Astrocyte (in vitro differentiated cells and primary cell): ENCODE results near the gene NAALADL1. TPM values are rescaled to one million over a fixed set of nuclear protein-coding genes. Genes with fewer than 3 reads are reported as not detected.

Experiments
- DNase-seq: peaks from one replicate; pipeline ENCODE4 v3.0.0-alpha.2; 2010; ENCODE audit warnings: low read depth
- FAIRE-seq: peaks from 2 replicates; lab custom pipeline; 2011; peaks lifted over from hg19 to GRCh38; lab: Jason Lieb, UNC
- H2AFZ ChIP-seq: 2 replicates; pipeline ENCODE4 v1.6.0; 2012; ENCODE audit warnings: low read depth, low read length, inconsistent platforms
- H3K27ac ChIP-seq: 2 replicates; pipeline ENCODE4 v1.5.1; 2011; ENCODE audit warnings: low read depth, low read length, inconsistent platforms
- H3K27me3 ChIP-seq: 2 replicates; pipeline ENCODE4 v1.6.0; 2011; ENCODE audit warnings: low read length, inconsistent platforms; ENCODE audit not compliant: insufficient read depth
- H3K36me3 ChIP-seq: 2 replicates; pipeline ENCODE4 v1.5.1; 2011; ENCODE audit warnings: low read length, inconsistent platforms; ENCODE audit not compliant: insufficient read depth
- H3K4me1 ChIP-seq: 2 replicates; pipeline ENCODE4 v1.5.1; 2011; ENCODE audit warnings: low read length, inconsistent platforms; ENCODE audit not compliant: insufficient read depth
- H3K4me2 ChIP-seq: 2 replicates; pipeline ENCODE4 v1.6.0; 2012; ENCODE audit warnings: low read length, inconsistent platforms
- H3K4me3 ChIP-seq: 2 replicates; pipeline ENCODE4 v1.5.1; 2011; ENCODE audit warnings: low read depth, mild to moderate bottlenecking, low read length, inconsistent platforms; ENCODE audit not compliant: insufficient read depth
- H3K79me2 ChIP-seq: 2 replicates; pipeline ENCODE4 v1.6.0; 2012; ENCODE audit warnings: mild to moderate bottlenecking, low read length, inconsistent platforms; ENCODE audit not compliant: insufficient read depth
- H3K9ac ChIP-seq: 2 replicates; pipeline ENCODE4 v1.6.0; 2012; ENCODE audit warnings: mild to moderate bottlenecking, low read length, inconsistent platforms
- H3K9me3 ChIP-seq: 2 replicates; pipeline ENCODE4 v1.5.1; 2012; ENCODE audit warnings: low read depth, mild to moderate bottlenecking, low read length, inconsistent platforms; ENCODE audit not compliant: insufficient read depth
- H4K20me1 ChIP-seq: 2 replicates; pipeline ENCODE4 v1.6.0; 2012; ENCODE audit warnings: low read length, inconsistent platforms; ENCODE audit not compliant: insufficient read depth
- H3K27ac Mint-ChIP-seq: one replicate; pipeline ENCODE4 v1.8.0; 2021; ENCODE audit warnings: mild to moderate bottlenecking, mixed read lengths; ENCODE audit not compliant: unreplicated experiment
- H3K27me3 Mint-ChIP-seq: one replicate; pipeline ENCODE4 v1.8.0; 2021; ENCODE audit warnings: low read depth, mixed read lengths; ENCODE audit not compliant: unreplicated experiment
- H3K36me3 Mint-ChIP-seq: one replicate; pipeline ENCODE4 v1.8.0; 2021; ENCODE audit warnings: low read depth, mixed read lengths; ENCODE audit not compliant: unreplicated experiment
- H3K4me1 Mint-ChIP-seq: one replicate; pipeline ENCODE4 v1.8.0; 2021; ENCODE audit warnings: low read depth, mixed read lengths; ENCODE audit not compliant: unreplicated experiment
- H3K4me3 Mint-ChIP-seq: one replicate; pipeline ENCODE4 v1.8.0; 2021; ENCODE audit warnings: mild to moderate bottlenecking, moderate library complexity, mixed read lengths; ENCODE audit not compliant: unreplicated experiment
- H3K9me3 Mint-ChIP-seq: one replicate; pipeline ENCODE4 v1.8.0; 2021; ENCODE audit warnings: mild to moderate bottlenecking, mixed read lengths; ENCODE audit not compliant: unreplicated experiment
- EZH2 ChIP-seq: IDR thresholded peaks from 2 replicates; pipeline ENCODE4 v1.6.1; 2012; ENCODE audit warnings: mild to moderate bottlenecking, low read length, inconsistent platforms; ENCODE audit not compliant: insufficient read depth
- total RNA-seq: library from RNA; stranded (reverse); gene quantifications from 2 replicates; pipeline ENCODE4 v1.2.1, GENCODE V29; 2021
- TF ChIP-seq, protein P1 (sequence below): IDR thresholded peaks from 2 replicates; pipeline ENCODE4 v1.5.1; 2011; ENCODE audit warnings: low read depth, mild to moderate bottlenecking, inconsistent platforms, low read length, moderate library complexity; ENCODE audit not compliant: insufficient read depth

NAALADL1 gene
- total RNA-seq, 1 donor from 2014 or later = not detected

- Histone ChIP-seq H3K27ac (no peak overlapping the region), H4K20me1 (peaks cover 16% of the 10 kb centered on the region), H3K4me3 (no peak overlapping the region), H3K4me2 (no peak overlapping the region), H3K27me3 (no peaks in the 10 kb centered on the region), H3K9ac (no peak overlapping the region), H3K79me2 (peaks cover 12% of the 10 kb centered on the region), H2AFZ (no peak overlapping the region), H3K4me1 (peaks cover 3% of the 10 kb centered on the region), H3K9me3 (no peaks in the 10 kb centered on the region), H3K36me3 (no peaks in the 10 kb centered on the region)
- no peak for TF ChIP-seq EZH2
- TF ChIP-seq, protein P1, sequence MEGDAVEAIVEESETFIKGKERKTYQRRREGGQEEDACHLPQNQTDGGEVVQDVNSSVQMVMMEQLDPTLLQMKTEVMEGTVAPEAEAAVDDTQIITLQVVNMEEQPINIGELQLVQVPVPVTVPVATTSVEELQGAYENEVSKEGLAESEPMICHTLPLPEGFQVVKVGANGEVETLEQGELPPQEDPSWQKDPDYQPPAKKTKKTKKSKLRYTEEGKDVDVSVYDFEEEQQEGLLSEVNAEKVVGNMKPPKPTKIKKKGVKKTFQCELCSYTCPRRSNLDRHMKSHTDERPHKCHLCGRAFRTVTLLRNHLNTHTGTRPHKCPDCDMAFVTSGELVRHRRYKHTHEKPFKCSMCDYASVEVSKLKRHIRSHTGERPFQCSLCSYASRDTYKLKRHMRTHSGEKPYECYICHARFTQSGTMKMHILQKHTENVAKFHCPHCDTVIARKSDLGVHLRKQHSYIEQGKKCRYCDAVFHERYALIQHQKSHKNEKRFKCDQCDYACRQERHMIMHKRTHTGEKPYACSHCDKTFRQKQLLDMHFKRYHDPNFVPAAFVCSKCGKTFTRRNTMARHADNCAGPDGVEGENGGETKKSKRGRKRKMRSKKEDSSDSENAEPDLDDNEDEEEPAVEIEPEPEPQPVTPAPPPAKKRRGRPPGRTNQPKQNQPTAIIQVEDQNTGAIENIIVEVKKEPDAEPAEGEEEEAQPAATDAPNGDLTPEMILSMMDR = no peak
- Mint-ChIP-seq H3K27me3 (peaks cover 2% of the 10 kb centered on the region), H3K4me3 (no peak overlapping the region), H3K27ac (no peak overlapping the region), H3K36me3 (peaks cover 13% of the 10 kb centered on the region), H3K4me1 (peaks cover 4% of the 10 kb centered on the region), H3K9me3 (no peaks in the 10 kb centered on the region)
- FAIRE-seq (no peak), DNase-seq (no peak)
Observed at GRCh38 chr11:65045061-65045460, 13.3 kb downstream of the NAALADL1 start.

DNA sequence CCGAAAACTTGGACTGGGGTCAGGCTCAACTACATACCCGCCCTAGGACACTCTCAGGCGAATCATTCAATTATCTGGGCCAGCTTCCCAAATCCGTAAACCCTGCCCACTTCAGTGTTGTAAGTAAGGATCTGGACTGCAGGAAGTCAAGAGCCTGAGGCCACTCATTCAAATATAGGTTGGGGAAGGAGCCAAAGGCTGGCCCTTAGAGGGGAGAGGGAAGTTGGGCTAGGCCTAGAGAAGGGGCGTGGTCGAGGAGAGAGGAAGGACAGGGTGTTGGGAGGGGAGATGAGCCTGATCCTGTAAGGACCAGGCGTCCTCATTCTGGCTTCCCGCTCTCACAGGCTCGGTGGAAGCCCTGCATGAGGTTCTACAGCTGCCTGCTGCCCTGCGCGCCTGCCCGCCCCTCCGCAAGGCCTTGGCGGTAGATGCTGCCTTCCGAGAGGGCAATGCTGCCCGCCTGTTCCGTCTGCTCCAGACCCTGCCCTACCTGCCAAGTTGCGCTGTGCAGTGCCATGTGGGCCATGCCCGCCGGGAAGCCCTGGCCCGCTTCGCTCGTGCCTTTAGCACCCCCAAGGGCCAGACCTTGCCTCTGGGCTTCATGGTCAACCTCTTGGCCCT lies 14.4 kb downstream of the NAALADL1 start:
- Mint-ChIP-seq H3K9me3 (no peaks in the 10 kb centered on the region), H3K4me1 (peaks cover 4% of the 10 kb centered on the region), H3K4me3 (no peak overlapping the region), H3K36me3 (peaks cover 13% of the 10 kb centered on the region), H3K27me3 (peaks cover 2% of the 10 kb centered on the region), H3K27ac (no peak overlapping the region)
- DNase-seq (peak; percentile 8), FAIRE-seq (no peak)
- Histone ChIP-seq H3K27ac (no peak overlapping the region), H3K4me3 (no peak overlapping the region), H3K9ac (no peak overlapping the region), H2AFZ (no peak overlapping the region), H3K27me3 (no peaks in the 10 kb centered on the region), H3K4me2 (no peak overlapping the region), H3K4me1 (peaks cover 3% of the 10 kb centered on the region), H3K9me3 (no peaks in the 10 kb centered on the region), H3K79me2 (peaks cover 12% of the 10 kb centered on the region), H4K20me1 (peaks cover 16% of the 10 kb centered on the region), H3K36me3 (no peaks in the 10 kb centered on the region)
- TF ChIP-seq EZH2 = no peak
- TF ChIP-seq, protein P1 = no peak

DNA sequence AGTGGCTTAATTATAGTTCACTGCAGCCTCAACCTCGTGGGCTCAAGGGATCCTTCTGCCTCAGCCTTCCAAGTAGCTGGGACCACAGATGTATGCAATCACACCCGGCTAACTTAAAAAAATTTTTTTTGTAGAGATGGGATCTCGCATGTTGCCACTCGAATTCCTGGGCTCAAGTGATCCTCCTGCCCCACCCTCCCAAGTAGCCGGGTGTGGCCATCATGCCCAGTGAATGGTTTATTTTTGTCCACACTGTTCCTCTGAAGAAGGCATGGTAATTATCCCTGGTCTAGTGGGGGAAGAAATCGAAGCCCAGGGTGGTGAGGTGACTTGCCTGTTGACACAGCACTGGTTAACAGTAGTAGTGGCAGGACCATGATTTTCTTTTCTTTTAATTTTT lies 15.5 kb downstream of the NAALADL1 start:
- Mint-ChIP-seq H3K27me3 (peaks cover 2% of the 10 kb centered on the region), H3K36me3 (peaks cover 13% of the 10 kb centered on the region), H3K27ac (peak overlapping the region; percentile 41), H3K4me3 (peak overlapping the region; percentile 93), H3K4me1 (peaks cover 4% of the 10 kb centered on the region), H3K9me3 (no peaks in the 10 kb centered on the region)
- no peaks in the 10 kb centered on the region for H3K9me3 ChIP-seq
- H3K4me2 ChIP-seq = peak overlapping the region; percentile 50
- peaks cover 16% of the 10 kb centered on the region for H4K20me1 ChIP-seq
- no peak overlapping the region for H3K4me3 ChIP-seq
- H2AFZ ChIP-seq = no peak overlapping the region
- H3K9ac ChIP-seq = no peak overlapping the region
- DNase-seq = no peak
- peaks cover 3% of the 10 kb centered on the region for H3K4me1 ChIP-seq
- TF ChIP-seq EZH2 = no peak
- TF ChIP-seq, protein P1 = no peak
- no peaks in the 10 kb centered on the region for H3K27me3 ChIP-seq
- peaks cover 12% of the 10 kb centered on the region for H3K79me2 ChIP-seq
- H3K27ac ChIP-seq = no peak overlapping the region
- H3K36me3 ChIP-seq = peaks cover 4% of the 10 kb centered on the region
- FAIRE-seq = no peak
